Liver (tissue), 9 donors: ENCODE measurements around the gene PKD1L1. TPM values are rescaled to one million over a fixed set of nuclear protein-coding genes. Genes with fewer than 3 reads are reported as not detected.

Experiments
- DNase-seq: peaks from one replicate; pipeline ENCODE4 v3.0.0-alpha.2; 2017; ENCODE audit warnings: low spot score
- H3K27ac ChIP-seq, 2 donors: one replicate each; pipeline ENCODE4 v1.7.0; 2013; ENCODE audit warnings: inconsistent platforms in 2 of 2, low read length in 2 of 2, control low read depth in 1 of 2, low read depth in 1 of 2, mild to moderate bottlenecking in 1 of 2
- H3K27me3 ChIP-seq, 4 donors: one replicate each; pipeline versions ENCODE4 v1.6.1 to v1.7.0; 2013; ENCODE audit warnings: low read length in 3 of 4, inconsistent platforms in 1 of 4, mild to moderate bottlenecking in 1 of 4, moderate library complexity in 1 of 4; ENCODE audit not compliant: control insufficient read depth in 4 of 4, insufficient read depth in 4 of 4
- H3K36me3 ChIP-seq, 4 donors: one replicate each; pipeline versions ENCODE4 v1.6.1 to v1.7.0; 2013; ENCODE audit warnings: low read length in 3 of 4, mild to moderate bottlenecking in 3 of 4, low read depth in 1 of 4, moderate library complexity in 1 of 4; ENCODE audit not compliant: control insufficient read depth in 4 of 4, insufficient read depth in 3 of 4
- H3K4me1 ChIP-seq, 4 donors: one replicate each; pipeline versions ENCODE4 v1.6.1 to v1.7.0; 2013; ENCODE audit warnings: low read length in 3 of 4, mild to moderate bottlenecking in 3 of 4, moderate library complexity in 1 of 4; ENCODE audit not compliant: control insufficient read depth in 4 of 4, insufficient read depth in 4 of 4
- H3K4me3 ChIP-seq, 3 donors: one replicate each; pipeline versions ENCODE4 v1.6.1 to v1.7.0; 2013; ENCODE audit warnings: low read length in 3 of 3, control low read depth in 1 of 3, low read depth in 1 of 3, mild to moderate bottlenecking in 1 of 3
- H3K9ac ChIP-seq, 2 donors: one replicate each; pipeline ENCODE4 v1.7.0; 2013; ENCODE audit warnings: low read length in 2 of 2, mild to moderate bottlenecking in 2 of 2, moderate library complexity in 2 of 2, control low read depth in 1 of 2, low read depth in 1 of 2
- H3K9me3 ChIP-seq, 4 donors: one replicate each; pipeline versions ENCODE4 v1.6.1 to v1.7.0; 2013; ENCODE audit warnings: low read length in 3 of 4; ENCODE audit not compliant: control insufficient read depth in 4 of 4
- ATF3 ChIP-seq: IDR thresholded peaks from 2 replicates; pipeline ENCODE4 v1.6.1; 2016; ENCODE audit warnings: antibody characterized with exemption
- EGR1 ChIP-seq, 2 donors: IDR thresholded peaks; 2 replicates each; pipeline ENCODE4 v1.6.1; 2016 to 2018; ENCODE audit warnings: antibody characterized with exemption in 2 of 2, low read depth in 2 of 2
- FOXA1 ChIP-seq: IDR thresholded peaks from 2 replicates; pipeline ENCODE4 v1.6.1; 2016; ENCODE audit warnings: antibody characterized with exemption
- FOXA2 ChIP-seq: IDR thresholded peaks from 2 replicates; pipeline ENCODE4 v1.6.1; 2016; ENCODE audit warnings: antibody characterized with exemption
- GABPA ChIP-seq, 2 donors: IDR thresholded peaks in 1 of 2; conservative IDR thresholded peaks in 1 of 2; 2 replicates each; pipeline ENCODE4 v1.6.1; 2016; ENCODE audit warnings: antibody characterized with exemption in 2 of 2, mild to moderate bottlenecking in 1 of 2, moderate library complexity in 1 of 2
- HNF4A ChIP-seq, 2 donors: conservative IDR thresholded peaks; 2 replicates each; pipeline ENCODE4 v1.6.1; 2016; ENCODE audit warnings: antibody characterized with exemption in 2 of 2, mild to moderate bottlenecking in 2 of 2
- HNF4G ChIP-seq: IDR thresholded peaks from 2 replicates; pipeline ENCODE4 v1.6.1; 2016; ENCODE audit warnings: antibody characterized with exemption
- JUND ChIP-seq, 2 donors: IDR thresholded peaks; 2 replicates each; pipeline ENCODE4 v1.6.1; 2016; ENCODE audit warnings: antibody characterized with exemption in 2 of 2
- NR2F2 ChIP-seq: IDR thresholded peaks from 2 replicates; pipeline ENCODE4 v1.6.1; 2016; ENCODE audit warnings: antibody characterized with exemption
- RAD21 ChIP-seq, 2 donors: IDR thresholded peaks; 2 replicates each; pipeline ENCODE4 v1.6.1; 2016; ENCODE audit warnings: antibody characterized with exemption in 2 of 2, mild to moderate bottlenecking in 2 of 2
- REST ChIP-seq: IDR thresholded peaks from 2 replicates; pipeline ENCODE4 v1.6.1; 2016; ENCODE audit warnings: antibody characterized with exemption, mild to moderate bottlenecking
- RXRA ChIP-seq, 2 donors: IDR thresholded peaks; 2 replicates each; pipeline ENCODE4 v1.6.1; 2017 to 2018; ENCODE audit warnings: antibody characterized with exemption in 2 of 2, mild to moderate bottlenecking in 1 of 2
- SP1 ChIP-seq: IDR thresholded peaks from 2 replicates; pipeline ENCODE4 v1.6.1; 2018; ENCODE audit warnings: antibody characterized with exemption, mild to moderate bottlenecking
- TAF1 ChIP-seq: conservative IDR thresholded peaks from 2 replicates; pipeline ENCODE4 v1.6.1; 2016; ENCODE audit warnings: antibody characterized with exemption, mild to moderate bottlenecking
- YY1 ChIP-seq: IDR thresholded peaks from 2 replicates; pipeline ENCODE4 v1.6.1; 2016; ENCODE audit warnings: antibody characterized with exemption, mild to moderate bottlenecking
- WGBS: extraction: QIAGEN DNeasy Blood & Tissue Kit; methylation state at CpG from one replicate; pipeline ENCODE4 v1.1.7; 2013; 5-methylcytosine and 5-hydroxymethylcytosine counted together
- polyA plus RNA-seq, 2 donors: library from polyadenylated mRNA; stranded (reverse) in 1 of 2; unstranded in 1 of 2; fragments of 200-250 nt in 1 of 2; fragments of >200 nt in 1 of 2; fragmentation: Nextera tagmentation in 1 of 2; extraction: Ambion mirVana in 1 of 2; gene quantifications; one replicate each; pipeline versions ENCODE4 v1.2.1 to v1.2.3, GENCODE V29; 2013 to 2015
- total RNA-seq, 2 donors: library from RNA; depleted of rRNA; stranded (reverse); fragments of >200 nt; gene quantifications; one replicate each; pipeline ENCODE4 v1.2.3, GENCODE V29; 2014
- TF ChIP-seq, protein P1 (sequence below): IDR thresholded peaks from 2 replicates; pipeline ENCODE4 v1.6.1; 2016; ENCODE audit warnings: antibody characterized with exemption
- TF ChIP-seq, protein P2 (sequence below): fragments of 150-350 bp; IDR thresholded peaks from 2 replicates; pipeline ENCODE4 v1.5.1; 2017; ENCODE audit warnings: improper control_type of control experiment, low read depth, low read length; ENCODE audit not compliant: missing input control
- TF ChIP-seq, protein P3 (sequence below): IDR thresholded peaks from 2 replicates; pipeline ENCODE4 v1.6.1; 2016; ENCODE audit warnings: antibody characterized with exemption
- donor health status: healthy.
- donor health status: healthy.
- donor health status: healthy.
- donor health status: healthy.
- donor health status: healthy.

The PKD1L1 gene
- total and polyA plus RNA-seq, 4 donors: 0.08 to 0.25 (median 0.11) TPM

GRCh38 chr7:47759056-47759706 is 189.1 kb downstream of the PKD1L1 start:
- Histone ChIP-seq H3K27me3 (no peaks in the 10 kb centered on the region), H3K4me3 (no peak overlapping the region), H3K9ac (no peak overlapping the region), H3K9me3 (no peaks in the 10 kb centered on the region), H3K36me3 (no peaks in the 10 kb centered on the region), H3K4me1 (peaks cover 4 to 15% (median 7%) of the 10 kb centered on the region in 4 donors), H3K27ac (no peak overlapping the region)
- TF ChIP-seq RAD21 (IDR thresholded peaks at IDR 0.05) (peak in 1 of 2 donors; percentile 22), EGR1 (IDR thresholded peaks at IDR 0.05; ENCODE audit: low read depth in 2 of 2) (no peak), GABPA (IDR thresholded peaks at IDR 0.05 in 1 of 2, conservative IDR thresholded peaks at IDR 0.05 in 1 of 2) (no peak), FOXA1 (no peak), ATF3 (no peak), FOXA2 (no peak), RXRA (IDR thresholded peaks at IDR 0.05) (no peak), JUND (IDR thresholded peaks at IDR 0.05) (no peak), NR2F2 (no peak)
- no peak for DNase-seq
- 96% methylated on average over 4 of the region's 4 CpGs for WGBS

DNA sequence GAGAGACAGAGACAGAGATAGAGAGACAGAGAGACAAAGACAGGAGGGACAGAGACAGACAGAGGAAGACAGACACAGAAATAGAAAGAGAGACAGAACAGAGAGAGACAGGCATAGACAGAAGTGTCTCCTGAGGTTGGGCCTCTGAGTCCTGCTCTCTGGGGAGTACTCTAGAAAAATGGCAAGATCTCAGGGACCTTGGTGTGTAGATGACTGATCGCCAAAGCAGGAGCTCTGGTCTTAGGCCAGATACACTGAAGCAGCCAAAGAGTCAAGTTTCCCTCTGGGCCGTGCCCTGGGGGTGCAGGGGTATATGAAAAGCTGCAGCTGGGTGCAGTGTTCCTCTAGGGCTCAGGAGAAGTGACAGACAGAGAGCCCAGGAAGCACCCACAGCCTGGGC is 189.7 kb downstream of the PKD1L1 start:
- H3K4me1 ChIP-seq: peaks cover 4 to 14% (median 7%) of the 10 kb centered on the region in 4 donors
- H3K36me3 ChIP-seq: no peaks in the 10 kb centered on the region
- TF ChIP-seq, protein P1, sequence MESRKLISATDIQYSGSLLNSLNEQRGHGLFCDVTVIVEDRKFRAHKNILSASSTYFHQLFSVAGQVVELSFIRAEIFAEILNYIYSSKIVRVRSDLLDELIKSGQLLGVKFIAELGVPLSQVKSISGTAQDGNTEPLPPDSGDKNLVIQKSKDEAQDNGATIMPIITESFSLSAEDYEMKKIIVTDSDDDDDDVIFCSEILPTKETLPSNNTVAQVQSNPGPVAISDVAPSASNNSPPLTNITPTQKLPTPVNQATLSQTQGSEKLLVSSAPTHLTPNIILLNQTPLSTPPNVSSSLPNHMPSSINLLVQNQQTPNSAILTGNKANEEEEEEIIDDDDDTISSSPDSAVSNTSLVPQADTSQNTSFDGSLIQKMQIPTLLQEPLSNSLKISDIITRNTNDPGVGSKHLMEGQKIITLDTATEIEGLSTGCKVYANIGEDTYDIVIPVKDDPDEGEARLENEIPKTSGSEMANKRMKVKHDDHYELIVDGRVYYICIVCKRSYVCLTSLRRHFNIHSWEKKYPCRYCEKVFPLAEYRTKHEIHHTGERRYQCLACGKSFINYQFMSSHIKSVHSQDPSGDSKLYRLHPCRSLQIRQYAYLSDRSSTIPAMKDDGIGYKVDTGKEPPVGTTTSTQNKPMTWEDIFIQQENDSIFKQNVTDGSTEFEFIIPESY: no peak
- TF ChIP-seq RAD21 (IDR thresholded peaks at IDR 0.05) (no peak), NR2F2 (no peak), YY1 (no peak), TAF1 (no peak), REST (no peak), ATF3 (no peak), JUND (IDR thresholded peaks at IDR 0.05) (no peak), GABPA (IDR thresholded peaks at IDR 0.05 in 1 of 2, conservative IDR thresholded peaks at IDR 0.05 in 1 of 2) (no peak), SP1 (no peak), RXRA (IDR thresholded peaks at IDR 0.05) (no peak), HNF4G (no peak), HNF4A (conservative IDR thresholded peaks at IDR 0.05) (no peak), EGR1 (IDR thresholded peaks at IDR 0.05; ENCODE audit: low read depth in 2 of 2) (no peak)
- TF ChIP-seq, protein P2, sequence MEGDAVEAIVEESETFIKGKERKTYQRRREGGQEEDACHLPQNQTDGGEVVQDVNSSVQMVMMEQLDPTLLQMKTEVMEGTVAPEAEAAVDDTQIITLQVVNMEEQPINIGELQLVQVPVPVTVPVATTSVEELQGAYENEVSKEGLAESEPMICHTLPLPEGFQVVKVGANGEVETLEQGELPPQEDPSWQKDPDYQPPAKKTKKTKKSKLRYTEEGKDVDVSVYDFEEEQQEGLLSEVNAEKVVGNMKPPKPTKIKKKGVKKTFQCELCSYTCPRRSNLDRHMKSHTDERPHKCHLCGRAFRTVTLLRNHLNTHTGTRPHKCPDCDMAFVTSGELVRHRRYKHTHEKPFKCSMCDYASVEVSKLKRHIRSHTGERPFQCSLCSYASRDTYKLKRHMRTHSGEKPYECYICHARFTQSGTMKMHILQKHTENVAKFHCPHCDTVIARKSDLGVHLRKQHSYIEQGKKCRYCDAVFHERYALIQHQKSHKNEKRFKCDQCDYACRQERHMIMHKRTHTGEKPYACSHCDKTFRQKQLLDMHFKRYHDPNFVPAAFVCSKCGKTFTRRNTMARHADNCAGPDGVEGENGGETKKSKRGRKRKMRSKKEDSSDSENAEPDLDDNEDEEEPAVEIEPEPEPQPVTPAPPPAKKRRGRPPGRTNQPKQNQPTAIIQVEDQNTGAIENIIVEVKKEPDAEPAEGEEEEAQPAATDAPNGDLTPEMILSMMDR: no peak
- TF ChIP-seq, protein P3, sequence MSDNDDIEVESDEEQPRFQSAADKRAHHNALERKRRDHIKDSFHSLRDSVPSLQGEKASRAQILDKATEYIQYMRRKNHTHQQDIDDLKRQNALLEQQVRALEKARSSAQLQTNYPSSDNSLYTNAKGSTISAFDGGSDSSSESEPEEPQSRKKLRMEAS: no peak
- no peak overlapping the region for H3K27ac ChIP-seq
- H3K9ac ChIP-seq: no peak overlapping the region
- WGBS: 92% methylated on average over 2 of the region's 2 CpGs
- H3K4me3 ChIP-seq: no peak overlapping the region
- no peaks in the 10 kb centered on the region for H3K27me3 ChIP-seq
- no peak for DNase-seq
- H3K9me3 ChIP-seq: no peaks in the 10 kb centered on the region
